Panc1 (cell line): ENCODE results near the gene CS. TPM values are rescaled to one million over a fixed set of nuclear protein-coding genes. Genes with fewer than 3 reads are reported as not detected.

Experiments
- ATAC-seq: fragments of 200-7000 bp; cut with Tn5 transposase; 2 replicates; pipeline ENCODE4 v1.9.1; 2020; ENCODE audit warnings: mild to moderate bottlenecking, moderate library complexity
- BruUV-seq: library from RNA; stranded (reverse); fragments of 400-500 nt; replicated peaks from 2 replicates; lab custom pipeline; 2021; lab: Mats Ljungman, UMichigan
- CTCF ChIA-PET: fragments of 300-600 bp; sonication (Branson Sonifier 250); formaldehyde crosslinking; loops from one replicate; lab custom pipeline; 2022; ENCODE audit warnings: antibody characterized with exemption; lab: Charles Lee
- POLR2A ChIA-PET: fragments of 300-600 bp; sonication (Branson Sonifier 250); formaldehyde crosslinking; loops from one replicate; lab custom pipeline; 2022; ENCODE audit warnings: antibody characterized with exemption; lab: Charles Lee
- DNase-seq: peaks from one replicate; pipeline ENCODE4 v3.0.0-alpha.2; 2010; ENCODE audit warnings: low read depth, low spot score
- H3K27ac ChIP-seq: 2 replicates; pipeline ENCODE4 v1.5.1; 2011; ENCODE audit warnings: mild to moderate bottlenecking, low read length, inconsistent platforms
- H3K27me3 ChIP-seq: fragments of 200-500 bp; sonication (Bioruptor generic); 2 replicates; pipeline ENCODE4 v1.6.0; 2014; ENCODE audit warnings: low read length, inconsistent platforms; ENCODE audit not compliant: control insufficient read depth, insufficient read depth
- H3K36me3 ChIP-seq: fragments of 200-500 bp; sonication (Bioruptor generic); 2 replicates; pipeline ENCODE4 v1.5.1; 2014; ENCODE audit warnings: inconsistent platforms, mild to moderate bottlenecking, low read length, moderate library complexity; ENCODE audit not compliant: control insufficient read depth, insufficient read depth
- H3K4me1 ChIP-seq: 2 replicates; pipeline ENCODE4 v1.5.1; 2011; ENCODE audit warnings: inconsistent platforms, mild to moderate bottlenecking, low read length, moderate library complexity; ENCODE audit not compliant: control insufficient read depth, insufficient read depth
- H3K4me3 ChIP-seq, 2 experiments: 2 replicates each; pipeline ENCODE4 v1.5.1; 2011 to 2012; ENCODE audit warnings: low read depth in 2 of 2, low read length in 2 of 2, mild to moderate bottlenecking in 2 of 2, inconsistent platforms in 1 of 2, moderate library complexity in 1 of 2
- H3K9me3 ChIP-seq: fragments of 200-500 bp; sonication (Bioruptor generic); 2 replicates; pipeline ENCODE4 v1.5.1; 2014; ENCODE audit warnings: low read depth, mild to moderate bottlenecking, inconsistent platforms, low read length, moderate library complexity; ENCODE audit not compliant: control insufficient read depth, insufficient read depth
- CTCF ChIP-seq: fragments of 450-650 bp; IDR thresholded peaks from 2 replicates; pipeline ENCODE4 v1.5.1; 2017; ENCODE audit warnings: mild to moderate bottlenecking
- POLR2AphosphoS5 ChIP-seq: IDR thresholded peaks from 2 replicates; pipeline ENCODE4 v1.6.1; 2012; ENCODE audit warnings: mild to moderate bottlenecking, low read depth, low read length, moderate library complexity
- REST ChIP-seq, 2 experiments: IDR thresholded peaks; 2 replicates each; pipeline ENCODE4 v1.6.1; 2011 to 2012; ENCODE audit warnings: low read depth in 2 of 2, control low read depth in 1 of 2, low read length in 1 of 2, mild to moderate bottlenecking in 1 of 2, moderate library complexity in 1 of 2; ENCODE audit not compliant: insufficient read depth in 1 of 2
- SIN3A ChIP-seq: IDR thresholded peaks from 2 replicates; pipeline ENCODE4 v1.6.1; 2012; ENCODE audit warnings: low read depth, mild to moderate bottlenecking, low read length, moderate library complexity, borderline replicate concordance; ENCODE audit not compliant: insufficient read depth
- TCF7L2 ChIP-seq: IDR thresholded peaks from 2 replicates; pipeline ENCODE4 v1.6.1; 2011; ENCODE audit warnings: mild to moderate bottlenecking, low read depth, low read length, inconsistent platforms
- in situ Hi-C: cut with HindIII; loops from 2 replicates; pipeline ENCODE4 v1.10.0; 2016; ENCODE audit warnings: low sequenced_read_pairs, low pct_unique_long_range_greater_than_20kb
- intact Hi-C: fragments of 100-400 bp; cut with micrococcal nuclease; formaldehyde crosslinking; loops from one replicate; pipeline ENCODE4 v1.10.0; 2022; ENCODE audit not compliant: unreplicated experiment
- total RNA-seq: library from RNA; stranded (reverse); gene quantifications from one replicate; pipeline ENCODE4 v1.2.1, GENCODE V29; 2021; ENCODE audit not compliant: unreplicated experiment

CS gene
- total RNA-seq, 1 experiment from 2014 or later, result 240 TPM

- no peak overlapping the region for H3K27ac ChIP-seq
- H3K4me3 ChIP-seq, result no peak overlapping the region
- peaks cover 26% of the 10 kb centered on the region for H3K36me3 ChIP-seq
- ChIA-PET CTCF (no interaction called here), POLR2A (no interaction called here)
- no TSS peak for BruUV-seq
- H3K27me3 ChIP-seq, result no peaks in the 10 kb centered on the region
- in situ Hi-C loops, result no loop called here
- no peak for ATAC-seq
- intact Hi-C loops, result no loop called here
- H3K9me3 ChIP-seq, result no peaks in the 10 kb centered on the region
- TF ChIP-seq SIN3A (no peak), POLR2AphosphoS5 (no peak), TCF7L2 (no peak), CTCF (no peak), REST (IDR thresholded peaks at IDR 0.05; ENCODE audit: insufficient read depth in 1 of 2, low read depth in 2 of 2, low read length in 1 of 2) (no peak)
- no peak for DNase-seq
- H3K4me1 ChIP-seq, result no peaks in the 10 kb centered on the region
These were observed 18.1 kb downstream of the CS start for GRCh38 chr12:56282030-56282429.

- H3K27me3 ChIP-seq, result no peaks in the 10 kb centered on the region
- intact Hi-C loops (no loop called here), in situ Hi-C loops (no loop called here)
- POLR2A ChIA-PET, result no interaction called here
- H3K9me3 ChIP-seq, result no peaks in the 10 kb centered on the region
- no peak overlapping the region for H3K4me3 ChIP-seq
- CTCF ChIA-PET, result no interaction called here
- peaks cover 19% of the 10 kb centered on the region for H3K36me3 ChIP-seq
- TF ChIP-seq POLR2AphosphoS5 (no peak), CTCF (no peak), SIN3A (no peak), REST (IDR thresholded peaks at IDR 0.05; ENCODE audit: insufficient read depth in 1 of 2, low read depth in 2 of 2, low read length in 1 of 2) (no peak), TCF7L2 (no peak)
- H3K27ac ChIP-seq, result no peak overlapping the region
- BruUV-seq, result no TSS peak
- DNase-seq, result no peak
- ATAC-seq, result no peak
- H3K4me1 ChIP-seq, result no peaks in the 10 kb centered on the region
These were observed 19.3 kb downstream of the CS start for GRCh38 chr12:56280849-56281248.
